Fibroblast of skin of left quadriceps (primary cell): ENCODE data around the gene UQCC3.
"Not testable (repeated sequence)": the region's sequence is repeated elsewhere in the genome, so short reads cannot be mapped to it uniquely, and the experiment has no call there.

Experiments used
- DNase-seq, 2 experiments: peaks; one replicate each; pipeline ENCODE4 v3.0.0-alpha.2; 2013; ENCODE audit warnings: low read depth in 2 of 2

Gene UQCC3

GRCh38 chr11:62665599-62666258 lies 5.7 kb upstream of the UQCC3 start:
- no peak for DNase-seq

DNA sequence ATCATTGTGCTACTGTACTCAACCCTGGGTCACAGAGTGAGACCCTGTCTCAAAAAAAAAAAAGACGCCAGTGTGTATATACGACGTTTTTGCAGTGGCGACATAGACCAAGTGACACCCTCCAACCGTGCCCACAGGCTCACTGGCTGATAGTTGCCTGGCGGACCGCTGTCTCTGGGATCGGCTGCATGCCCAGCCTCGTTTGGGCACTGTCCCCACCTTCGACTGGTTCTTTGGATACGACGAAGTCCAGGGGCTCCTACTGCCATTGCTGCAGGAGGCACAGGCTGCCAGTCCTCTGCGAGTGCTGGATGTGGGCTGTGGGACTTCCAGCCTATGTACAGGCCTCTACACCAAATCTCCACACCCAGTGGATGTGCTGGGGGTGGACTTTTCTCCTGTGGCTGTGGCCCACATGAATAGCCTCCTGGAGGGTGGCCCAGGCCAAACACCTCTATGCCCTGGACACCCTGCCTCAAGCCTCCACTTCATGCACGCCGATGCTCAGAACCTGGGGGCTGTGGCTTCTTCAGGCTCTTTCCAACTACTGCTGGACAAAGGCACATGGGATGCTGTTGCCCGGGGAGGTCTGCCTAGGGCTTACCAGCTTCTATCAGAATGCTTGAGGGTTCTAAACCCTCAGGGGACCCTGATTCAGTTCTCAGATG lies 5.1 kb upstream of the UQCC3 start:
- no peak for DNase-seq

- no peak for DNase-seq
Observed at GRCh38 chr11:62667460-62667859, 4.0 kb upstream of the UQCC3 start.

GRCh38 chr11:62669420-62670161 lies 1.9 kb upstream of the UQCC3 start:
- DNase-seq = no peak

DNA sequence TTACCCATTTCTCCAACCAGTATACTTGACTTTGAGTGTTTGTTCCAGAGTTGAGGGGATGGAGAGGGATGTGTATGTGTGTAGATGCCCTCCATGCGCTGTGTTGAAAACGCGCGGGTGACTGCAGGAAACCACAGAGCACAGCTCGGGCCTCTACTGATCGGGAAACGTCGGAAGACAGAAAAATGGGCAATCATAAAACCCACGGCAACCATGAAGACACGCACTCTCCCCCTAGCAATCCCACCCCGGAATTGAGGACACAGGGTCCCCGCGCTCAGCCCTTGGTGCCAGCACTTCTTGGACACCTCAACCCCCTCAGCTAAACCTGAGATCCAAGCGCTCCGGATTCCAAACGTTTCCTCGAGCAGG lies 251 bp upstream of the UQCC3 start:
- no peak for DNase-seq

- DNase-seq = no peak
Observed at GRCh38 chr11:62673196-62673525, 1.7 kb downstream of the UQCC3 start.

- not testable (repeated sequence) for DNase-seq
Observed at GRCh38 chr11:62675415-62675814, 3.9 kb downstream of the UQCC3 start.

- no peak for DNase-seq
Observed at GRCh38 chr11:62676698-62677097, 5.2 kb downstream of the UQCC3 start.

DNA sequence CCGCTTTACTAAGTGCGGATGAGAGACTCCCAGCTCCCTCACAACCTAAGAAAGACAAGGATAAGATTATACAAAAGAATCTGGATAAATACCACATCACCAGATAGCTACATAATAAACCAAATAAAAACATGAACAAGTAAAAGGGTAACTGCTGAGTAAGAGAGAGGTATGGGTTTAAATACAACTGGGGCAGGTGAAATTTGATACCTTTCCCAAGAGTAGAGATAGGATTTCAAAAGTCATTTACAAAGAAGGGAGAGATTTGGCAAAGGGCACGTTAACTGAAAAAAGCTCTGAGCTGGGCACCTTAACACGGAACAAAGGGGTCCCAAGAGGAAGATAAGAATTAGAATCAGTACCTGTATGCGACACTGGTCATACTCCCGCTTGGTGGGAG lies 5.7 kb downstream of the UQCC3 start:
- DNase-seq = no peak

DNA sequence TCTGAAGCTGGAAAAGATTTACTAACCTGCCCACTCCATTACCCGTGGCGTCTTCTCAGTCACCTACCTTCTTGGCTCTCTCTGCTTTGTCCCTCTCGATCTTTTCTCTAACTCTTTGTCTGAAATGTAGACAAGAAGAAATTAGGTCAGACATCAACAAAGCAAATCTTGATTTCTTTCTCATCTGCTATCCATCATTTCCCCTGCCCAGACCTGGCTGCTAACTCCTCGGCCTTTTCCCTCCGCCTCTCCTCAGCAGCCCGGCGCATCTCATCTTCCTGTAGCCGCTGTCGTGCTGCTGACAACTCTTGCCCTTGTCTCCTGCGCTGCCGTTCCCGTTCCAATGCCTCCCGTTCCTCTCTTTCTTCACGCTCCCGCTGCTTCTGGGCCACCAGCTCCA lies 6.2 kb downstream of the UQCC3 start:
- DNase-seq = no peak

- no peak for DNase-seq
Observed at GRCh38 chr11:62678433-62678769, 6.9 kb downstream of the UQCC3 start.

DNA sequence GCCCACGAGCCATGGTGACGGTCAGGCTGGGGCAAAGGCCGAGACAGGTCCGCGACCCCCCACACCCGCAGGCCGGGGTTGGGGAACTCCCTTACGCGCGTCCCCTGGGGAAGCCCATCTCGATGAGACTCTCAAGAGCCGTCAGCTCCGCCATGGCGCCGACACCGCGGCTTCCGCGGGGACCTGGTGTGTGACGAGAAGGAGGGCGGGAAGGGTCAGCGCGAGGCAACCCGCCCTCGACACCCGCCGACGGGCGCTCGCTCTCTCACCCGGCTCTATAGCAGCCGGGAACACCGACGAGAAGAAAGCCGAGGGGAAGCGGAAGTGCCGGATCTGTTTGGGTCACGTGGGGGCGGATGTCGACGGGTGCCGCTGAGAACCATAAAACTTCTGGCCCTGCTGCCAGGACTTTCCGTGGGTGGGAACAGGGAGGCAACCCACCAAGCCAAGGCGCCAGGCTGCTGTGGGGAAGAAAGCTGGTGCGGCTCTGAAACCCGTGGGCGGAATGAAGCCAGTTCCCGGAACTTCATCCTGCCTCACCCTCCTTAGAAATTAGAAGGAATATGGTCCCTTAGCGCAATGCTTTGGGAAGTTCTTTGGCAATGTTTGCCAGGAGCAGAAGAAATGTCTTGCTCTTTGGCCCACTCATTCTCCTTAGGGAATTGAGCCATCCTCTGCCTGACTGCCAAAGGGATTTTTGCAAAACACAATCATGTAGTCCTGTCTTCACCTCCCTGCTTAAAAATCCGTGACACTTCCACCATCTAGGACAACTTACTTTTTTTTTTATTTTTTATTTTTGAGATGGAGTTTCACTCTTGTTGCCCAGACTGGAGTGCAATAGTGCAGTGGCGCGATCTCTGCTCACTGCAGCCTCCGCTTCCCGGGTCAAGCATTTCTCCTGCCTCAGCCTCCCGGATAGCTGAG lies 7.6 kb downstream of the UQCC3 start, which contains the start of gene UBXN1:
Gene UBXN1, minus strand, starts transcription at position 304 of the 927 bp plus-strand sequence. Its CDS starts 150 bp downstream, at position 154.
- peak; percentile 71 to 80 for DNase-seq

DNA sequence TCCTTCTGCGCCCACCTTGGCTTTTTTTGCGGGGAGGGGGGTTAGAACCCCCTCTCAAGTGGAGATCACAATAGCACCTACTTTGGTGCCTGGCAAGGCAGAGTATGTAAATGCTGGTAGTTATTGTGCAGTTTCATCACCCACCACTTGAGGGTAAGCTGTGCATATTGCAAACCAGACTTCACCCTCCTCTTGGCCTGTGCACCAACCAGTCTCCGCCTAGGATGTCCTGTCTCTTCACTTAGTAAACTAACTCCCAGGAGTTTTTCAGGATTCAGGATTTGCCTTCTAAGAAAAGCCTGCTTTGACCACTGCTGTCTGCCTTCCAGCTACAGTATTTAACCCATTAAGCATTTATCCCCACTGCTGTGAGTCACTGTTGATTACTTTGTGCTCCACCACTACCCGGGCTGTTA lies 9.4 kb downstream of the UQCC3 start:
- peak; percentile 66 to 67 for DNase-seq

GRCh38 chr11:62682518-62682917 lies 11.0 kb downstream of the UQCC3 start:
- DNase-seq = no peak

DNA sequence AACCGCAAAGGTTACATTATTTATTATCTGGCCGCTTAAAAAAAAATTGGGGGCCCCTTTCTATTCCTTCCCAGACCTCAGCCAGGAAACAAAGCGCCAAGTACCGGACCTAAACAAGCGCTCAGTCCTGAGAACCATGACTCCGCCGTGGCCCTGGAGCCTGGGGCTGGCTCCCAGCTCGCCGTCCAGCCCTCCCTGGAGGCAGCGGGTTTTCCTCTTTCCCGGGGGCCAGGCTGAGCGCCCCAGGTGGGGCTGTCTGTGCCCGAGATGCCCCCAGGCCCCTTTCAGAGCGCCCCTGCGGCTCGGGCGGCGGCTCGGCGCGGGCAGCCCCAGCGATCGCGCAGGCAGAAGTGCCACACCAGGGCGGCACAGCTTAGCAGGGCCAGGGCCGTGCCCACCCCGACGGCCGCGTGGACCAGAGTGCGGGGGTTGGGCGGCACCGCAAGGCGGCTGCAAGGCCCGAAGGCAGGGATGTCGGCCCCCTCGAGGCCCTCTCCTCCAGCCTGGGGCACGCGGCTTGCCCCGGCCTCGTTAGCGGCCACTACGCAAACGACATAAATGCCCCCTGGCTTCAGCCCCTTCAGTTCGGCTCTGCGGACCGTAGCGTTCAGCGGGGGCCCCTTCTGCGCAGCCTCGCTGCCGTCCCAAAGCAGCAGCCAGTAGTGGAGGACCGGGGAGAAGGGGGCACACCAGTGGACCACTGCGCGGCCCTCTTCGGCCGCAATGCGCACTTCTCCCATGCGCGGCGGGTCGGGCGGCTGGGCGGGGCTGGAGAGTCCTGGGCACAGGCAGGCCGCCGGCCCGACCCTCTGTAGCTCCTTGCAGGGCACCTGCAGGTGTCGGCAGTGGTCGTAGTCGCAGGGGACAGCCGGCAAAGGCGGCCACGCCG lies 16.3 kb downstream of the UQCC3 start:
- no peak for DNase-seq

- DNase-seq = no peak
Observed at GRCh38 chr11:62688491-62688890, 17.0 kb downstream of the UQCC3 start.

DNA sequence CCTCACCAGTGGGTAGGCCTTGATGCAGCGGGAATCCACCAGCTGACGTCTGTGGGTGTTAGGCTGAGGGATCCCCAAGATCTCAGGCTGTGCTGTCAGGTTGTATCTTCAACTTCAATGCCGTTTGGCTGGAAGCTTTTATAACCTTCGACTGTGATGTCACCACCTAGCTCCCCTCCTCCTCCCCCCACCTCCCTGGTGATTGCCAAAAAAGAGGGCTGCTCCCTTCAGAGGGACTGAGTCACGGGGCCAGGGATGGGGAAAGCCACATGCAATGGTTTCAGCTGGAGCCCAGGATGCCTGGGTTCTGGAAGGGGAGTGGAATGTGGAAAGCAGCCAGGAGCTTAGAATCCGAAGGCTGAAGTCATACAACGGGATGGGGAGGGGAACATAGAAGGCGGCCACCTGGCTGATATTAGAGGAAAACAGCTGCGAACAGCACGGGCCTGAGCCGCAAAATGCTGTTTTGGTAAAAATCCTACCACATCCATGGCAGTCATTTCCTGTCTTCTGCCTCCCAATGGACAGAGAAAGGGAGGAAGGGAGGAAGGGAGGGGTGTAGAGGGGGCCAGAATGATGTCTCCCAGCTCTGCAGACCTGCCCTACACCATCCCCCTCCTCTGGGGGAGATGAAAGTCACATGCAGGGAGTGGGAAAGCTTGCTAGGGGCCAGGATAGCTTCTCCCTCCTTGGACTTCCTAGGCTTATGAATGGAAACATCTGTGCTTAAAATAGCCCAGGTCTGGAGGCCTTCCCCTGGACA lies 18.1 kb downstream of the UQCC3 start, which contains the start of gene LRRN4CL:
Gene LRRN4CL, minus strand, starts transcription at position 110 of the 763 bp plus-strand sequence. CDS start 1,022 bp downstream, outside the sequence.
- DNase-seq = peak; percentile 97

GRCh38 chr11:62693624-62694023 lies 22.2 kb downstream of the UQCC3 start:
- not testable (repeated sequence) for DNase-seq

DNA sequence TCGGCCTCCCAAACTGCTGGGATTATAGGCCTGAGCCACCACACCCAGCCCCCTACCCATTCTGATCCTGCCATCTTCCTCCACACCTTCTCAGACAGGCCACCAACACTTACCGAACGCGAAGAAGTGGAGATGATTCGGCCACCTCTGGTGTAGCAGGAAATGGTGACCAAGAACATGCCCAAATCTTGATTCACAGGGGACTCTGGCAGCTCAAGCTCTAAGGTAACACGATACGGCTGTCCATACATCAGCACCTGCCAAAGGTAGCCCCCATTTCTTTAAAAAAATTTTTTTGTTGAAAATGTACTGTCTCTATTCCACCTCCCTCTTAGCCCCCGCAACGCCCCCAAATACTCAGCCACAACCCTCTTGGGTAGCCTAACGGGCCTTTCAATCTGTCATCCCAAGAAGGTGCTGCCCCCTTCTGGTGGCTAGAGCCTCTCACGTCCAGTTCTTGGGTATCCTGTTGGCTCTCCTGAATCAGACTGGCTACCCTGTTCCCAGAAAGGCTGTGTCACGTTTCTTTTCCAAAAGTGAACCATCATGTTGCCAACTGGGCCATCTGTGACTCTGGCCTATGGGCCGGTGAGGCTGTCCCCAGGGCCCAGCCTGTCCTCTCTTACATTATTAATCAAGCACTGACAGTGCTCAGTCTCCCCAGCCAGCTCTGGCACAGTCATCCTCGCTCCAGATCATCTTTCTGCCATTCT lies 23.1 kb downstream of the UQCC3 start:
- peak; percentile 51 to 52 for DNase-seq
